Osteocyte (in vitro differentiated cells): ENCODE data around the gene ATG10. TPM values are rescaled to one million over a fixed set of nuclear protein-coding genes. Genes with fewer than 3 reads are reported as not detected.

Experiments used
- DNase-seq: peaks from one replicate; pipeline ENCODE4 v3.0.0; 2021; ENCODE audit warnings: mixed read lengths; ENCODE audit not compliant: unreplicated experiment; ENCODE audit errors: extremely low spot score
- H3K27ac Mint-ChIP-seq: one replicate; pipeline ENCODE4 v1.8.0; 2021; ENCODE audit warnings: mild to moderate bottlenecking, mixed read lengths; ENCODE audit not compliant: unreplicated experiment
- H3K27me3 Mint-ChIP-seq: one replicate; pipeline ENCODE4 v1.8.0; 2021; ENCODE audit warnings: mixed read lengths; ENCODE audit not compliant: unreplicated experiment
- H3K36me3 Mint-ChIP-seq: one replicate; pipeline ENCODE4 v1.8.0; 2021; ENCODE audit warnings: mixed read lengths; ENCODE audit not compliant: unreplicated experiment
- H3K4me1 Mint-ChIP-seq: one replicate; pipeline ENCODE4 v1.8.0; 2021; ENCODE audit warnings: mixed read lengths; ENCODE audit not compliant: unreplicated experiment
- H3K4me3 Mint-ChIP-seq: one replicate; pipeline ENCODE4 v1.8.0; 2021; ENCODE audit warnings: mild to moderate bottlenecking, moderate library complexity, mixed read lengths; ENCODE audit not compliant: unreplicated experiment
- H3K9me3 Mint-ChIP-seq: one replicate; pipeline ENCODE4 v1.8.0; 2021; ENCODE audit warnings: mixed read lengths; ENCODE audit not compliant: unreplicated experiment
- CTCF ChIP-seq: fragments of 200-600 bp; sonication (generic); IDR thresholded peaks from 2 replicates; pipeline ENCODE4 v1.5.0; 2021; ENCODE audit warnings: antibody characterized with exemption, mild to moderate bottlenecking, moderate library complexity
- total RNA-seq: library from RNA; stranded (reverse); gene quantifications from 2 replicates; pipeline ENCODE4 v1.2.1, GENCODE V29; 2021

The ATG10 gene
- total RNA-seq, 1 donor from 2014 or later: 8.3 TPM

GRCh38 chr5:82151204-82151603 is 179.4 kb downstream of the ATG10 start:
- Mint-ChIP-seq H3K27ac (no peak overlapping the region), H3K4me1 (peaks cover 2% of the 10 kb centered on the region), H3K9me3 (no peaks in the 10 kb centered on the region), H3K36me3 (peaks cover 6% of the 10 kb centered on the region), H3K27me3 (no peaks in the 10 kb centered on the region), H3K4me3 (no peak overlapping the region)
- no peak for TF ChIP-seq CTCF
- DNase-seq: no peak

GRCh38 chr5:82151662-82152061 is 179.8 kb downstream of the ATG10 start:
- peaks cover 2% of the 10 kb centered on the region for H3K4me1 Mint-ChIP-seq
- no peaks in the 10 kb centered on the region for H3K27me3 Mint-ChIP-seq
- no peak for TF ChIP-seq CTCF
- DNase-seq: no peak
- no peak overlapping the region for H3K4me3 Mint-ChIP-seq
- H3K36me3 Mint-ChIP-seq: peaks cover 1% of the 10 kb centered on the region
- no peaks in the 10 kb centered on the region for H3K9me3 Mint-ChIP-seq
- H3K27ac Mint-ChIP-seq: no peak overlapping the region

- H3K4me3 Mint-ChIP-seq: no peak overlapping the region
- H3K36me3 Mint-ChIP-seq: no peaks in the 10 kb centered on the region
- no peaks in the 10 kb centered on the region for H3K27me3 Mint-ChIP-seq
- H3K27ac Mint-ChIP-seq: no peak overlapping the region
- no peak for DNase-seq
- TF ChIP-seq CTCF: no peak
- H3K4me1 Mint-ChIP-seq: peaks cover 2% of the 10 kb centered on the region
- H3K9me3 Mint-ChIP-seq: no peaks in the 10 kb centered on the region
These were observed 181.2 kb downstream of the ATG10 start for GRCh38 chr5:82152978-82153481.

GRCh38 chr5:82154776-82155175 is 183.0 kb downstream of the ATG10 start:
- no peaks in the 10 kb centered on the region for H3K36me3 Mint-ChIP-seq
- H3K27ac Mint-ChIP-seq: no peak overlapping the region
- H3K9me3 Mint-ChIP-seq: no peaks in the 10 kb centered on the region
- H3K4me1 Mint-ChIP-seq: no peaks in the 10 kb centered on the region
- no peak for DNase-seq
- TF ChIP-seq CTCF: no peak
- H3K27me3 Mint-ChIP-seq: no peaks in the 10 kb centered on the region
- H3K4me3 Mint-ChIP-seq: no peak overlapping the region

- H3K27ac Mint-ChIP-seq: no peak overlapping the region
- no peak for DNase-seq
- no peak overlapping the region for H3K4me3 Mint-ChIP-seq
- no peaks in the 10 kb centered on the region for H3K36me3 Mint-ChIP-seq
- no peak for TF ChIP-seq CTCF
- H3K27me3 Mint-ChIP-seq: no peaks in the 10 kb centered on the region
- no peaks in the 10 kb centered on the region for H3K9me3 Mint-ChIP-seq
- no peaks in the 10 kb centered on the region for H3K4me1 Mint-ChIP-seq
These were observed 183.5 kb downstream of the ATG10 start for GRCh38 chr5:82155305-82155704.
